ENCODE results near the gene MSH5.

The MSH5 gene

DNA sequence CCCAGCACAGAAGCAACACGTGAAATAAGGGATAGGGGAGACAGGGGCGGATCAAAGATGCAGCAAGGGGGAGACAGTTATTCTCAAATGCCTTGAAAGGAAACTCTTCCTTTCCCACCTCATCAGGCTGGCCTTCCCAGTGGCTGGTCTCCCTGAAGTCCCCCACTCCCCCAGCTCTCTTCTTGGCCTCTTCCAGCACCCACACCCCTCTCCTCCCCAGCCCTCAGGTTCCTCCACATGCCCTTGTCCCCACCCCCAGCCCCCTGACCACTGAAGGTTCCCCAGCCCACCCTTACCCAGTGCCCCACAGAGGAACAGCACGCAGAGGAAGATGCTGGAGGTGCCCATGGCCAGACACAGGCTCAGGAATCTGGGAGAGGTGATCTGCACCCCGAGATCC, 26.3 kb upstream of the MSH5 start:
- DNase-seq (ENCODE audit: low read depth) = no peak

DNA sequence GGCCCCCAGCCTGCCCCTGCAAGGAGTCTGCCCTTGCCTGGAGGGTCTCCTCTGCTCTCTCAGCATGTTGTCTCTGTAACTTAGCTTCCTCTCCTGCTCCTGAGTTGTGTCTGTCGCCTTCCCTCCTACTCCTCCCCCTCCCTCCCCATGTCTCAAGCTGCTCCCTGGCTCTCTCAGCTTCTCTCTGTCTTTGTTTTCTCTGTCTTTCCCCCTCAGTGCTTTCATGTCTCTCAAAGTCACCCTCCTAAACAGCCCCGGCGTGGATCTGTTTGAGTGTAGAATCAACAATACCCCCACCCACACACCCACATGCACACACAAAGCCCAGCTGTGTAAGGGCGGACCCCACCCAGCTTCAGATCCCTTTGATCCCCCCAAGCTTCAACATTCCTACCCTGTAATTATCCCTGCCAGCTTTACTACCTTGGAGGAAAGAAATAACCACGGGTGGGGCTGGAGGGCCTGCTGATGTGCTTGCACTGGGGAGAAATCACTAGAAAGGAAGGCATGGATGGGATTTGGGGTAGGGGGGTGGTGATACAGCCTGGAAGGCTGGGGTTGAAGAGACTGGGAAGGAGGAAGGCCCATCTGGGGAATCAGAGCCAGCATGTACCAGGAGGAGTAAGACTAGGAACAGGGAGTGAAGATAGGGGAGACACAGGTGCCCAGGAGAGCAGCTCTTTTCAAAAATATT, 25.7 kb upstream of the MSH5 start:
- DNase-seq (ENCODE audit: low read depth) = no peak

DNA sequence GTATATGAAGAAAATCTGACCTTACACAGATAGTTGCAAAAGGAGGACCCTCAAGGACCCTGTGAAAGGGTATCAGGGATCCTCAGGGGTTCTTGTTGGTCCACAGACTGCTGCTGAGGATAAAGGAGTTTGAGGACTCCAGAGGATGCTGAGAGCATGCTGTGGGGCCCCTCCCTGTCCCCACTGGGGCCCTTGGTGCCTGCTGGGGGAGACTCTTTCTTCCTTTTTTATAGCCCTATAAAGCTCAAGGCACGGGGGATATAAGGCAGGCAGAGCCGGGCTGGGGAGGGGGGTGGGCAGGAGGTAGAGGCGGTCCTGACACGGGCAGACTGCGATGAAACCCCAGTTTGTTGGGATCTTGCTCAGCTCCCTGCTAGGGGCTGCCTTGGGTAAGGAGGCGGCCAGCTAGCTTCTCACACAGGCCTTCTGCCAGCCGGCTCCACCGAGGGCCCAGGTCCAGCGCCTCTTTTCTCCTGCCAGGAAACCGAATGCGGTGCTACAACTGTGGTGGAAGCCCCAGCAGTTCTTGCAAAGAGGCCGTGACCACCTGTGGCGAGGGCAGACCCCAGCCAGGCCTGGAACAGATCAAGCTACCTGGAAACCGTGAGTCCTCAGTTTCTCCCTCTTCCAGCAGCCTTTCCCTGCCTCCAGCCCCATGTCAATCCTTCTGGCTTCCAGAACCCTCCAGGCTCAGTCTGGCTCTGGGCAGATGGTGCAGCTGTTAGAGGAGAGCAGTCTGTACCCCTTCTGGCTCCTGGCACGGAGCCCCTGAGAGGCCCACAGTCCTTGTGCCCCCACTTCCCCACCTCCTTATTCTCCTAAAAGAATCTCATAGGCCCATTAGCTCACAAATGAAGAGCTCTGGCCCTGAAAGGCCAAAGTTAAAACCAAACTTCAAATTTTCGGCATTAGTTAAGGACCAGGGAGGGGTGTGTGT, 24.5 kb upstream of the MSH5 start, which contains the start of gene LY6G6D:
TSS of gene LY6G6D (plus strand) at position 327 of the 937 bp plus-strand sequence. CDS start at position 335, 8 bp downstream.
- DNase-seq (ENCODE audit: low read depth) = no peak

- DNase-seq (ENCODE audit: low read depth) = no peak
Measured at GRCh38 chr6:31717499-31718222, 22.1 kb upstream of the MSH5 start.

- DNase-seq (ENCODE audit: low read depth) = no peak
Measured at GRCh38 chr6:31718265-31718664, 21.5 kb upstream of the MSH5 start.

- DNase-seq (ENCODE audit: low read depth) = no peak
Measured at GRCh38 chr6:31719001-31719400, 20.8 kb upstream of the MSH5 start.

- no peak for DNase-seq (ENCODE audit: low read depth)
Measured at GRCh38 chr6:31720196-31720770, 19.5 kb upstream of the MSH5 start.

DNA sequence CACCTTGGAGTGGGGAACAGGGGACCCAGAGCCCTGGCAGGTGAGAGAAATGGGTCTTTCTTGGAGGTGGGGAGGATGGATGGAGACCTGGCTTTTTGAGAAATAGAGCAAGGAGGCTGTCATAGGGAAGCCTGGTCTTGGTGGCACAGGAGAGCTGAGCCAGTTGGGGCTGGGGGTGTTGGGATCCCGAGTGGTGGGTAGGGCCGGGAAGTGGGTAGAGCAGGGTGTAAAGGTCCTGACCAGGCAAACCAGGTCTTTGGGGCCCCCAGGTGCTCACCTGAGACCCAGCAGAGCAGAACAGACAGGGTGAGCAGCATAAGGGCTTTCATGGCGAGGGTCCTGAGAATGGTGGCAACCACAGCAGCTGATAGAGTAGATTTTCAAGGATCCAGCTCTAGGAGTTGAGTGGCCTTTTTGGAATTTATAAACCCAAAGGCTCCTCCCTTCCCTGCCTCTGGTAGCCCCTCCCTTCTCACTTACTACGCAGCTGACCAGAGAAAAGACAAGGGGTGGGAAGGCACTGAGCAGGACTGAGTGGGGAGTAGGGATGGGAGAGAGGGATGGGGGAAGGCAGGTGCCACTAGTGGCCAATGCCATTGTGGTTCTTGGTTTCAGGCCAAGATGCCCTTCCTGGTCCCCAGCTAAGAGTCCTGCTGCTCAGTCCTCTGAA, 18.3 kb upstream of the MSH5 start, which contains the start of gene LY6G6C:
TSS of gene LY6G6C (minus strand) at position 396 of the 670 bp plus-strand sequence. CDS start at position 329, 67 bp downstream.
- DNase-seq (ENCODE audit: low read depth) = no peak

- no peak for DNase-seq (ENCODE audit: low read depth)
Measured at GRCh38 chr6:31722173-31722572, 17.6 kb upstream of the MSH5 start.

GRCh38 chr6:31723245-31723979, 16.4 kb upstream of the MSH5 start, which contains the start of gene MPIG6B:
TSS of gene MPIG6B (plus strand) at chr6:31723373. CDS start at chr6:31723384, 11 bp downstream.
- no peak for DNase-seq (ENCODE audit: low read depth)

- no peak for DNase-seq (ENCODE audit: low read depth)
Measured at GRCh38 chr6:31723980-31724691, 15.7 kb upstream of the MSH5 start.

DNA sequence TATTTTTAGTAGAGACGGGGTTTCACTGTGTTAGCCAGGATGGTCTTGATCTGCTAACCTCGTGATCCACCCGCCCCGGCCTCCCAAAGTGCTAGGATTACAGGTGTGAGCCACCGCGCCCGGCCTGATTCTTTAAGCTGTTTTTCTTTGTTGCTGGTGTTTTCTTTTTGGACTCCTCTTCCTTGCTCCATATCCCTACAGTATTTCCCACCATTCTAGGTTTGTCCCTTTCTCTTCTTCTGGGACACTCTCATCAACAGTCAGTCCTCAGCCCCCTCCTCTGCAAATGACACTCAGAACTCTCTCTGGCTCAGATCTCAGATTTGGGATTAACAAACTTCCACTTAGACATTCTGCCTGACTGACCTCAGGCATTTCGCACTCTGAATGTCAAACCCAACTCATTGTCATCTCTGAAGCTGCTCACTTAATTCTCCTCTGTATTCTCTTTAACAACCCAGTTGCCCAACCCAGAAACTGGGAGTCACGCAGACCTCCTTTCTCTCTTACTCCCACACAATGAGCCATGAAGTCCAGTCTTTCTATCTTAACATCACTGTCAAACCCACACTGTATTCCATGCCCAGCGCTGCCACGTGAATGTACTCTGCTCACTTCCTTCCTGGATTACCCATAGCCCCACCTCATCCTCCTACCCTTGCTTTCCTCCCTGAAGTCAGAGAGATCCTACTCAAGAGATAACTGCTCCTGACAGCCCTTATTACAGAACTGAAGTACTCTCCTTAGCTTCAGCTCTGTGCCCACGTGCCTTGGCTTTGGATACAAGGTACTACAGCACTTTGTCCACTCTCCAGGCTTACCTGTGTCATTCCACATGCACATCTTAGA, 14.1 kb upstream of the MSH5 start:
- no peak for DNase-seq (ENCODE audit: low read depth)

- no peak for DNase-seq (ENCODE audit: low read depth)
Measured at GRCh38 chr6:31727034-31727716, 12.6 kb upstream of the MSH5 start.

GRCh38 chr6:31727717-31728671, 11.8 kb upstream of the MSH5 start:
- DNase-seq (ENCODE audit: low read depth) = no peak

GRCh38 chr6:31728767-31729514, 10.9 kb upstream of the MSH5 start, which contains the start of gene DDAH2:
TSS of gene DDAH2 (minus strand) at chr6:31729299. CDS start at chr6:31729161, 138 bp downstream.
- no peak for DNase-seq (ENCODE audit: low read depth)

DNA sequence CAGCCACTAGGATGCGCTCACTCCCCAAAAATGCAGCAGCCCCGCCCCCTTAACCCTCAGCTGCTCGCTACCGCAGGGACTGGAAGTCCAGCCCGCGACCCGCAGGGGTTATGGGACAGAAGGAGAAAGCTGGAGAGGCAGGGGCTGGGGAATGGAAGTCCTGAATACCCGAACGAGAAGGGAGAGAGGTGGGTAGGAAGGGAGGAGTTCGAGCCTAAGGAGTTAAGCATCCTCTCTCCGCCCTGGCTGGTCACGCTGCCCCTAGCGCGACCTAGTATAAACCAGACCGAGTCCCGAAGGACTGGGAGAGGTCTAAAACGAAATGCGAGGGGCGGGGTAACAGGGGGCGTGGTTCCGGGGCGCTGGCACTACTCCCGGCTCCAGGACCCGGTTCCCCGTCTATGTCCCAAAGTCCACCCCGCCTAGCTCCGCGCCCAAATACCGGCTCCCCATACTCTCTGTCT, 10.3 kb upstream of the MSH5 start:
- no peak for DNase-seq (ENCODE audit: low read depth)

All from CMK (cell line).